Inferior parietal cortex (tissue), 1 donor: Measurements from ENCODE around the gene HEG1.
"Not testable (repeated sequence)": the region's sequence is repeated elsewhere in the genome, so short reads cannot be mapped to it uniquely, and the experiment has no call there.

Experiments used
- DNase-seq: peaks from one replicate; pipeline ENCODE4 v3.0.0-alpha.2; 2016; ENCODE audit errors: extremely low spot score

HEG1 gene

DNA sequence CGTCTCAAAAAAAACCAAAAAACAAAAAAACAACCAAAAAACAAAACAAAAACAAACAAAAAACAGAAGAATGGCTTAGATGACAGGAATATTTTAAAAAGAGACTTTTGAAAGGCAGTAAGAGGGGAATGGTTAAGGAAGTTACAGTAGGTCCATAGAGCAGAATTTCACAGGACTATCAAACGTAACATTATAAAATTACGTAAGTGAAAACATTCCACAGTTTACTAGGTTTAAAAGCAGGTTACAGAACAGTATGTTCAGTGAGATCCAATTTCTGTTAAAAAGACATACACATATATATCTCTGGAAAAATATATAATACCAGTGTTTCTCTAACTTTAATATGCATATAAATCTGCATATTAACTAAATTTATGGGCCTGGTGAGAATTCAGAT lies 71.0 kb downstream of the HEG1 start:
- DNase-seq, result no peak

DNA sequence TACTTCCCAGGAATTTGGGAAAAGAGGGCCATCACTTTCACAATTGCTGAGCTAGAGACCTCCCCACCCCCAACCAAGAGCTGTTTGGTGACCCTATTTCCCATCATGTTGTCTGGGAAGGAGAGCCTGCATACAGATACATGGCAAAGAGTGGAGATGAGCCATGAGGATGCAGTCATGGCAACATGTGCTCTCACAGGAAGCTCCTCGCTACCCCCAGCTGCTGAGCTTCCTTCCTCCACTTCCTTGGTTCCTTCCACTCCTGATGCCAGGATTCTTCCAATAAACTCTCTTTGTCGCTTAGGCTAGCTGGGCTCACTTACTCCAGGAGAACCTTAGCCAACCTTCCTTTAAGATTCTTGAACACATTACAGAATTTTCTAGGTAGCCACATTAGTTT lies 72.9 kb downstream of the HEG1 start:
- DNase-seq, result no peak

GRCh38 chr3:124981472-124981871 lies 74.3 kb downstream of the HEG1 start:
- DNase-seq, result no peak

- DNase-seq, result no peak
Measured at GRCh38 chr3:124978627-124979026, 77.2 kb downstream of the HEG1 start.

DNA sequence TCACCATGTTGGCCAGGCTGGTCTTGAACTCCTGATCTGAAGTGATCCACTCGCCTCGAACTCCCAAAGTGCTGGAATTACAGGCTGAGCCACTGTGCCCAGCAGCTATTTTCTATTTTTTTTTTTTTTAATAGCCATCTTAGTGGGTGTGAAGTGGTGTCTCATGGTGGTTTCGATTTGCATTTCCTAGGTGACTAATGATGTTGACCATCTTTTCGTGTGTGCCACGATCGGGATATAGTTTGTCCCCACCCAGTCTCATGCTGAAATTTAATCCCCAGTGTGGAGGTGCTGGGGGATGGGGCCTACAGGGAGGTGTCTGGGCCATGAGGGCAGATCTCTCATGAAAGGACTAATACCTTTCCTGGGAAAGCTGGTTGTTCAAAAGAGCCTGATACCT lies 79.4 kb downstream of the HEG1 start:
- DNase-seq, result no peak

DNA sequence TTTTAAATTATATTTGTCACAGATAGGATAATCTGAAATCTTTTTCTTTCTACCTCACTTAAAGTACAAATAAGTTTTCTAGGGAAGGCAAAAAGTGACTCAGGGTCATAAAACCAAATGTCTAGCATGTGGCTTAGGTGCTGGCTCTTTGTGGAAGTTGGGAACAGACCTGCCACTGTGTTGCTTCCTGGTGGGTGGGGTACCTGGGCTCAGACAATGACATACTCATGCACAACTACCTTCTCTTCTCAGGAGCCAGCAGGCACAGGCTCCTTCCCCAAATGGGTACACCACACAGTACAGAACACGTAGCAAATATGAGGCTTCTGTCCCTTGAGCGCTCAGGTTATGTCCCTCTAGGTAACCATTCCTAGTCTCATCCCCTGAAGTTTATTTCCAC lies 81.1 kb downstream of the HEG1 start:
- no peak for DNase-seq

DNA sequence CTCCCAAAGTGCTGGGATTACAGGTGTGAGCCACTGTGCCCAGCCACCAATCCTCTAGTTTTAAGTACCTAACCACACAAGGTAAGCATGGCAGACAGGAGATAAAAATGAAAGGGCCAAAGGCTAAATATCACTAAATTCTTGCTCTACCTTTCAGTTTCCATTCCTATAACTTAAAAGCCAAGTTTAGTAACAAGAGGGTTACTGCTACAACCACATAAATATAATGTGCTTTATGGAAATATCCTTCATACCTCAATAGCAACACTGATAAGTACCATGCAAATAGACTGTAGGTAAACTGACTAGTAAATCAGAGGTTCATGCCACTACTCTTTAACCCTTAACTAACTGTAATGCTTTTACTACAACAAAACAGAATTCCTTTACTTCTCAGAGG lies 82.5 kb downstream of the HEG1 start:
- DNase-seq, result no peak

GRCh38 chr3:124972457-124972856 lies 83.3 kb downstream of the HEG1 start:
- no peak for DNase-seq

DNA sequence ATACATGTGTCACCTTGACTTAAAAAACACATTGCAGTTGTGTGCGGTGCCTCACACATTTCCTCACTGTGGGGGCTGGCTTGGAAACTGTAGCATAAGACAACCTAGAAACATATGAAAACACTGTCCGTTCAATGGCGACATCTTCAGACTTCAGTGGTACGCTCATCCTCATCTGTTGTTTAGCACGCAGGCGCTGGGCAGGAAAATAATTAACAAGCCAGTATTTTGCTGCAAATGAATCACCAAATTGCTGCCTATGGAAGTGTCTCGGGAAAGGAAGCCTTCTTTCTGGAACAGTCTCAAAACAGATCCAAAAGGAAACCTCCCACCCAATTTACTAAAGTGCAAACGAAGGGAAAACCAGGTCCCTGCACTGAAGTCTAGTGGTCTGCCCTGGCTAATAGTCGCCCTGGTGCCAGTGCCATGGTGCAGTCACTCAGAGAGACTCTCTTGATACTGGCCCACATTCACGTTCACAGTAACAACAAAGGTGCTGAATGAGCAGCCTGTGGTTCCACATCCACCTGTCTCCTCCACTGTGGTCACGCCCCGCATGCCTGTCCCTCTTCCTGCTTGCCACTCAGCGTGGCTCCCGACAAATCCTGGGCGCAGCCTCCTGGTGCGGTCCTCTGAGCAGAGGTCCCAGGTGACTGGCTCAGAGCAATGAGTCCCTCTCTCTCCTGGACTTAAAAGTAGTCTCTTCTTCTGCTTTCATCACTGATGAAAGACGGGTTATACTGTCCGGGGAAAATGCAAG lies 85.7 kb downstream of the HEG1 start:
- DNase-seq, result peak; percentile 40

DNA sequence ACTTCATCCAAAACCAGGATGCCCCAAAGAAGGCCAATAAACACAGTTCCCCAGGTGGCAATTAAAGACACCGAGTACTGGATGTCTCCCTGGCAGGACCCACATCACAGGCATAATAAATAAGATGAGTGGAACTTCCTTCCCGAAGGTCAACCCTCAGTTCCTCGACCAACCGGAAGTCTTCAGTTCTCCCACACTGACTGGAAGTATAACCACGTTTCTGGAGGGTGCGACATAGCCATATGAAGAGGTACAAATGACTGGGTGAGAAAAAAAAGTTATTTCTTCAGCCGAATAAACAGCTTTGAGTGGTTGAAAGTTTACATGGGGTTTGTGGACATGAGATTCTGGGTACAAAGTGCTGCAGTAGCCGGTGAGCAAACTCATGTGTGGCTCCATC lies 86.6 kb downstream of the HEG1 start:
- no peak for DNase-seq

DNA sequence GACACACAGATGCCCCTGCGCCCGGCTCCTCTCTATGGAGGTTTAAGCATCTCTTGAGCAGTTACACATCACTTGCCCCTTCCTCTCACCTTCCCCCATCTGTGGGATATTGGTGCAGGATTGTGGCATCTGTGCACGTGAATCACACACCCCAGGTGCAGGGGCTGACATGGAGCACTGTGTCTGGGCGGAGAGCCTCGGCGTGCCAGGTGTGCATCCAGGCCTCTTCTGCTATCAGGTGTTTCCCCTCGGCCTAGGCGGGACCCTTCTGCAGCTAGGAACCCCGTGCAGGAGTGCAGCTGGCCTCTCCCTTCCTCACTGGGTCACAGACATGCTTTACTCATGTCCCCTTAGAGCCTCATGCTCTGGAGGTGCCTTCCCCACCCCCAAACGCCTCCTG lies 87.8 kb downstream of the HEG1 start:
- no peak for DNase-seq

- no peak for DNase-seq
Measured at GRCh38 chr3:124966521-124967445, 89.0 kb downstream of the HEG1 start.

GRCh38 chr3:124965413-124965812 lies 90.4 kb downstream of the HEG1 start:
- no peak for DNase-seq

DNA sequence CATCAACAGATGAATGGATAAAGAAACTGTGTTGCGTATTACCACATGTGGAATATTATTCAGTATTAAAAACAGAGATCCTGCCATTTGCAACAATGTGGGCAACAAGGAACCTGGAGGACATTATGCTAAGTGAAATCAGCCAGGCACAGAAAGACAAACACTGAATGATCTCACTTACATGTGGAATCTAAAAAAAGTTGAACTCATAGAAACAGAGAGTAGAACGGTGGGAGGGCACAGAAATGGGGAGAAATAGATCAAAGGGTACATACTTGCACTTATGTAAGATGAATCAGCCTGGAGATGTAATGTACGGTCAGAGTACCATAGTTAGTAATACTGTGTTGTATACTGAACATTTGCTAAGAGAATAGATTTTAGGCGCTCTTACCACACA lies 91.4 kb downstream of the HEG1 start:
- DNase-seq, result no peak

DNA sequence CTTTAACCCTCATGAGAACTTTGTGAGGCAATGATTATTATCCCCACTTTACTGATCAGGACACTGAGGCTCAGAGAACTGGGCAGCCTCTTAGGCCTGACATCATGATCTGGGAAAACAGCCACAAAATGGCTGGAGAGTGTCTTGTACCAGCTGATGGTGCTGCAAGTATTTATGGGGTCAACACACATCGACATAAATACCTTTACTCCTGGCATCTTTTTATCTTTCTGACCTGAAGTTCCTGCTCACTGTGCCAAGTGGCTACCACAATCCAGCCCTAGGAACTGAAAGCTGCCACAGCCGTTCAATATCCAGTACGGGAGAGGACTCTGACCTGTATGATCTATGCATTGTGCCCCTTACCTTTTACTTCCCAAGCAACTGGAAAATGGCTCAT lies 92.0 kb downstream of the HEG1 start:
- no peak for DNase-seq

DNA sequence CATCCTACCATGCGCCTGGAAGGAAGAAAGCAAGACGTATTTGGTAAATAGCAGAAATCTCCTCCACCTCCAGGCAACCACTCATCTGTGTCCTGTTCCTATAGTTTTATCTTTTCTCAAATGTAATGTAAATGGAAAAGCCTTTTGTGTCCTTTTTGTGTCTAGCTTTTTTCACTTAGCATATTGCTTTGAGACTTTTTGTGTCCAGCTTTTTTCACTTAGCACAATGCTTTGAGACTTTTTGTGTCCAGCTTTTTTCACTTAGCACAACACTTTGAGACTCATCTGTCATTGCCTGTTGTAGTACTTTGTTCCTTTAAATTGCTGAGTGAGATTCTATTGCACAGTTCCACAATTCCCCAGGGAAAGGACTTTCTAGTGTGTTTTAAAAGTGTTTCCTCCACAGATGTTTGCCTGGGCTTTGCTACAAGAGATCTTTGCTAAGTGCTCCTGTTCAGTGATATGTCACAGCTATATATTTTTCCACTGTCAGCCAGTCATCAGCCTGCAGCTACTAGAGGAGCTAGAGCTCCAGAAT lies 93.3 kb downstream of the HEG1 start:
- DNase-seq, result no peak

- no peak for DNase-seq
Measured at GRCh38 chr3:124960698-124961097, 95.1 kb downstream of the HEG1 start.

DNA sequence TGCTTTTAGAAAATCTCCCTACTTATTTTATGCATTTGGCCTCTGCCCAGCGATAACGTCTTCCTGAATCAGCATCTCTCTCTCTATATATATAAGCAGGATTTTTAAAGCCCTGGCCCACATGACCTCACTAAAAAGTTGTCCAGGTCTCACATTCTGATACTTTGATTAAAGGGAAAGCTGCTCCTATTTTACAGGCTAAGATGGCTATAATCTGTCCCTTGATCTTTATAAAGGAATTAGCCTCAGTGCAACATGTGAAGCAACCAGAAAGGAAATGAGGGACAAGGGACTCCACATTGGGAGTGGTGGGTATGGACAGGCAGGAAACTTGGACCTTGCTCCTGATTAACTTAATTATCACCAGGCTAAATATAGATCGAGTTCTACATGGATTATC lies 95.7 kb downstream of the HEG1 start:
- no peak for DNase-seq

- not testable (repeated sequence) for DNase-seq
Measured at GRCh38 chr3:124957951-124958350, 97.8 kb downstream of the HEG1 start.

DNA sequence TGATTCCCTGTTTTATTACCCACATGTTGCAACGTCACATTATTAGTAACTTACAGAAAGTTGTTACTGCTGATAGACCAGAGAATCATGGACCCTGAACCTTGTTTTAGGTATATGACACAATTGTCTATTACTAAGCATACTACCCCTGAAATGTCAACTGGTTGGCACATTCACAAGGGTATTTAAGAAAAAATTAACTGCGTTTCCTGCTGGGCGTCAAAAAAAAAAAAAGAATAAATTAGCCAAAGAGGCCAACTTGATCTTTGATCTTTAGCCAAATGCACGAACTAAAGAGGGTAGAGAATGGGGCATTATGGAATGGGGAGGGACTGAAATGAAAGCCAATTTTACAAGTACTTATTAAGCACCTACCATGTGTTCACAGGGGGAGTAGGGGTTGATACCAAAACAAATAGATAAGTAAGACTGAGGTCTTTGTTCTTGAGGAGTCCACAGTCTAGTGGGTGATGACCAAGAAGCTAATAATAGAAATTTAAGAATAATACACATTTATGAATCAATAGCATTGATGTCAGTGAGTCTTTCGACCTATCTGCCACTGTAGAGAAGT lies 103.4 kb downstream of the HEG1 start:
- DNase-seq, result no peak

GRCh38 chr3:124951511-124952281 lies 104.1 kb downstream of the HEG1 start:
- DNase-seq, result no peak

GRCh38 chr3:124950026-124950425 lies 105.8 kb downstream of the HEG1 start:
- no peak for DNase-seq
